D721Med (cell line): Measurements from ENCODE around the gene PAX8.

Source experiments
- DNase-seq: peaks from one replicate; pipeline ENCODE4 v3.0.0; 2011; ENCODE audit warnings: low spot score; ENCODE audit not compliant: insufficient read length
- FAIRE-seq: peaks from 2 replicates; lab custom pipeline; 2011; peaks lifted over from hg19 to GRCh38; lab: Jason Lieb, UNC
- CTCF ChIP-seq: IDR thresholded peaks from 2 replicates; pipeline ENCODE4 v1.5.1; 2012; ENCODE audit warnings: mild to moderate bottlenecking, control low read depth; ENCODE audit not compliant: insufficient read depth; ENCODE audit errors: missing control alignments

PAX8 gene

GRCh38 chr2:113264713-113265403 is 13.9 kb downstream of the PAX8 start:
- DNase-seq: no peak
- FAIRE-seq: no peak
- no peak for TF ChIP-seq CTCF

DNA sequence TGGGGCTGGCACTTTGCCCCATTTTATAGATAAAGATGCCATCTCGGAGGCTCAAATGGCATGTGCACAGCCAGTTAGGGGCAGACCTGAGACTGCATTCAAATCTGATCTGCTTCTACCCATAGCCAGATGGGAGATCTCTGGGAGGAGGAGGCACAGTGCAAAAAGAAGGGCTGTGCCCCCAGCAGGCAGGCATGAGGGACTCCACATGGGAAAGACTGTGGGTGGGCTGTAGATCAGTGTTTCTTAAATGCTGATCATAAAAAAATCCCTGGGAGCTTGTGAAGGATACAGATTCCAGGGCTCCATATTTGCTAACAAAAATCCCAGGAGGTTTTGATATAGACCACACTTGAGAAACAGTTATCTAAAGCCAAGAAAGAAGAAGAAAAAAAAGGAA is 15.2 kb downstream of the PAX8 start:
- TF ChIP-seq CTCF: no peak
- no peak for FAIRE-seq
- no peak for DNase-seq

DNA sequence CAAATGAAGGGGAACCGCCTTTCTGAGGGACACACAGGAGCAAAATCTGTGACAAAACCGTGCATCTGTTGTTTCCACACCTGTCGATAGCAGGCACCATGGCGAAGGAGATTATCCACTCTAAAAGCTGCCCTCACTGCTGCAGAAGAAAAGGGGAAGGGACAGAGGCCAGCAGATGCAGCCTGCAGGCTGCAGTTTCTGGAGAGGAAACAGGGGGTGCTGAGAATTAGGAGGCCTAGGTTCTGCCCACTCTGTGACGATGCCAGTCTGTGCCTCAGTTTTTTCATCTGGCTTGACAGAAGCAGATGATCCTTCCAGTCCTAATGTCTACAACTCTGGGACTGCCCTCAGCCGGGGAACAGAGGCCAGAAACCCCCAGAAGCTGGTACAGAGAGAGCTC is 17.7 kb downstream of the PAX8 start:
- no peak for FAIRE-seq
- no peak for DNase-seq
- TF ChIP-seq CTCF: no peak

GRCh38 chr2:113258471-113259147 is 20.1 kb downstream of the PAX8 start:
- no peak for TF ChIP-seq CTCF
- FAIRE-seq (no peak), DNase-seq (no peak)

DNA sequence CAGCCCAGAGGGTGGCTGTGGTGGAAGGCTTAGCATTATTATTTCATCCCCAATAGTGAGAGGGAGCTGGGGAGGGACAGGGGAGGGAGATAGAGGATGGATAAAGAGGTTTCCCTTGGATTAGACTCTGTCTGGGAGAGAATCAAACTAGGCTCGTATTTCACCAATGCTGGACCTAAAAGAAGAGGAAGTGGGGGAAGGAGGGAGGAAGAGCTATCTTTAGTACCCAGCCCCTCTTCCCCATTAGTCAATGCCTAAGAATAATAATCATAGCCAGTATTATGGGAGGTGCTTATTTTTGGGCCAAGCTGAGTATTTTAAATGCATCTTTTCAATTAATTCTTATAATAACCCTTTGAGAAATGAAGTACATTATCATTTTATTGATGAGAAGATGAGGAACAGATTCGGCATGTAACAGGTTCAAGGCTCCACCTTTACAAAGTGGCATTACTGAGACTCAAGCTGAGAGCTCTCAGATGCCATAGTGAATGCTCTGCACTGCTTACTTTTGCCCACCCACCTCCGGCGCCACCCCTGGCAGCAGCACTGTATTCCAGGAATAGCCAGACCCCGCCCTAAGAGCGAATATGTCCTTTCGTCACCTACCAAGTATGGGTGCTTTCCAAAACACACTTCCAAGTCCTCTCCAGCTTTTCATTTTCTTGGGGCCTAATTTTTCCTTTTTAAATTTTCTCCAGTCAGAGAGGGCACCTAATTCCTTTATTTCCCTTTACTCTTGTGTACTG is 21.0 kb downstream of the PAX8 start:
- no peak for TF ChIP-seq CTCF
- no peak for DNase-seq
- FAIRE-seq: no peak

GRCh38 chr2:113255140-113256070 is 23.3 kb downstream of the PAX8 start:
- DNase-seq (no peak), FAIRE-seq (no peak)
- no peak for TF ChIP-seq CTCF
